K562 (cell line): ENCODE measurements around the gene EHMT2. TPM values are rescaled to one million over a fixed set of nuclear protein-coding genes. Genes with fewer than 3 reads are reported as not detected.

Source experiments
- AFF1 ChIP-seq, 2 experiments: fragments of 450-650 bp; IDR thresholded peaks; 2 replicates each; pipeline ENCODE4 v1.6.1; 2018; ENCODE audit warnings: mild to moderate bottlenecking in 2 of 2, low read depth in 1 of 2; ENCODE audit not compliant: partially characterized antibody in 2 of 2
- ARID2 ChIP-seq: fragments of 450-650 bp; IDR thresholded peaks from 2 replicates; pipeline ENCODE4 v1.6.1; 2017; ENCODE audit warnings: antibody characterized with exemption, mild to moderate bottlenecking
- CC2D1A ChIP-seq: fragments of 450-650 bp; IDR thresholded peaks from 2 replicates; pipeline ENCODE4 v1.6.1; 2017; ENCODE audit warnings: mild to moderate bottlenecking
- CREBBP ChIP-seq: IDR thresholded peaks from one replicate; pipeline ENCODE4 v1.6.1; 2012; ENCODE audit warnings: low read depth, mild to moderate bottlenecking, control low read depth, inconsistent platforms, low read length
- DEAF1 ChIP-seq: fragments of 450-650 bp; formaldehyde crosslinking; IDR thresholded peaks from 2 replicates; pipeline ENCODE4 v1.4.0; 2020; ENCODE audit warnings: mild to moderate bottlenecking, moderate library complexity
- FOXK1 ChIP-seq: sonication (generic); formaldehyde crosslinking; IDR thresholded peaks from 2 replicates; pipeline ENCODE4 v1.8.0; 2022; ENCODE audit warnings: missing genetic modification reagents, mild to moderate bottlenecking, borderline replicate concordance
- KLF1 ChIP-seq: fragments of 450-650 bp; IDR thresholded peaks from 2 replicates; pipeline ENCODE4 v1.6.1; 2016; ENCODE audit warnings: missing genetic modification characterization, missing compliant biosample characterization
- MEIS2 ChIP-seq: fragments of 450-650 bp; IDR thresholded peaks from 2 replicates; pipeline ENCODE4 v1.6.1; 2014; ENCODE audit warnings: mild to moderate bottlenecking; ENCODE audit not compliant: partially characterized antibody
- PYGO2 ChIP-seq: fragments of 450-650 bp; IDR thresholded peaks from 2 replicates; pipeline ENCODE4 v1.6.1; 2016; ENCODE audit warnings: mild to moderate bottlenecking, missing genetic modification characterization, moderate library complexity, missing compliant biosample characterization
- RHOXF2B ChIP-seq: fragments of 250-450 bp; sonication (Bioruptor Pico); conservative IDR thresholded peaks from 2 replicates; pipeline ENCODE4 v1.5.1; 2021
- TARDBP ChIP-seq: fragments of 450-650 bp; IDR thresholded peaks from 2 replicates; pipeline ENCODE4 v1.6.1; 2016
- ZNF232 ChIP-seq: sonication (generic); formaldehyde crosslinking; IDR thresholded peaks from 2 replicates; pipeline ENCODE4 v1.8.0; 2022; ENCODE audit warnings: mild to moderate bottlenecking, missing genetic modification reagents
- ZNF311 ChIP-seq: fragments of 250-450 bp; sonication (Bioruptor Pico); IDR thresholded peaks from 2 replicates; pipeline ENCODE4 v1.4.0; 2020; ENCODE audit warnings: mild to moderate bottlenecking, moderate library complexity
- ZNF655 ChIP-seq: fragments of 250-450 bp; sonication (Bioruptor Pico); IDR thresholded peaks from 2 replicates; pipeline ENCODE4 v1.5.0; 2021
- polyA plus RNA-seq, 8 experiments: library from polyadenylated mRNA; depleted of rRNA in 4 of 8; stranded (reverse) in 5 of 8; unstranded in 3 of 8; fragments of >200 nt; fragmentation: Nextera tagmentation in 2 of 8; fragmentation: Illumina TruSeq in 1 of 8; extraction: Ambion mirVana in 2 of 8; extraction: Trizol in 1 of 8; gene quantifications; 2 replicates each; pipeline versions ENCODE4 v1.2.1 to v1.2.3, GENCODE V29; 2011 to 2014; ENCODE audit warnings: inconsistent platforms in 1 of 8, missing spikeins in 1 of 8
- total RNA-seq, 7 experiments: library from RNA; depleted of rRNA in 6 of 7; stranded (reverse); fragments of >200 nt in 6 of 7; fragmentation: Illumina TruSeq in 2 of 7; extraction: Trizol in 2 of 7; gene quantifications; 2 replicates each; pipeline versions ENCODE4 v1.2.1 to v1.2.3, GENCODE V29; 2011 to 2021; ENCODE audit warnings: low replicate concordance in 1 of 7
- TF ChIP-seq, protein P1 (sequence below): sonication (generic); formaldehyde crosslinking; IDR thresholded peaks from 2 replicates; pipeline ENCODE4 v1.8.0; 2022; ENCODE audit warnings: mild to moderate bottlenecking, missing genetic modification reagents, borderline replicate concordance
- TF ChIP-seq, protein P2 (sequence below), 2 experiments: fragments of 450-650 bp; IDR thresholded peaks; 2 replicates each; pipeline ENCODE4 v1.6.1; 2016

EHMT2 gene
- total and polyA plus RNA-seq, 9 of the 15 experiments (the other 6 are each of a cell fraction or from before 2014, with no cell fraction given): 2.1 to 63.8 (median 38.5) TPM

DNA sequence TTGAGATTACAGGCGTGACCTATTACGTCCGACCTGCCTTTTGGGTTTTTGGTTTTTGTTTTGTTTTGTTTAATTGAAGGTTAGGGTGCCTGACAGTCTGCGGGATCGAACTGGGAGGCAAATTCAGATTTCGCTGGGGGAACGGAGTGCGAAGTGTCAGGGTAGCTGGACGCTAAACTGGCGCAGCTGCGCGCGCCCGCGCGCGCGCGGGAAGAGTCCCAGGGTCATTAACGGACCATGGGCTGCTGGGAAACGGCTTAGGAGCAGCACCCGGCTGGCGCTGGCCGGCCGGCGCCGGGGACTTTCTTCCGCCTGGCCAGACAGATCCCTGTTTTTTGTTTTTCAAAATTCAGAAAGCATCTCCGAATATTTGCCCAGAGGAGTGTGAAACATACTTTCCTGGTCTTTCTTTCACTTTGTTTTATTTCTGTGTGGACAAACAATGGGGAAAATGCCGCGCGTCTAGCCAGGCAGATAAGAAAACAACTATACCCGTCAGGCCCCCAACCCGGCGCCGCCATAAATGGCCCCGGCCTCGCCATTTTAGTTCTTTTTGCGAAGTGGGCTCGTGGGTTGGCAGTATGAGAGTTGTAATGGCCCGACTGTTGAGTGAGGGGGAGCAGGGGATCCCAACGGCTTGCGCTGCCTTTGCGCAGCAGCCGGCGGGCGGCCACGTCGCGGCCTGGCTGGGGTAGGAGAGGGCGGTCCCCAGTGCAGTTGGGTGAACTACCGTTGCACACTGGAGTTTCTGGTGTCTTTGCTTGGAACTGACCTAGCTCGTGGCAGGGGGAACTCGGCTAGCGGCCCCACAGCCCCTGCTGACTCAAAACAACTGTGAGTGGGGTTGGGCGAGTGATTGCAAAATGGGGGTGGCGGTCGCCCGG lies 62.9 kb downstream of the EHMT2 start (continued):
- TF ChIP-seq, protein P1, sequence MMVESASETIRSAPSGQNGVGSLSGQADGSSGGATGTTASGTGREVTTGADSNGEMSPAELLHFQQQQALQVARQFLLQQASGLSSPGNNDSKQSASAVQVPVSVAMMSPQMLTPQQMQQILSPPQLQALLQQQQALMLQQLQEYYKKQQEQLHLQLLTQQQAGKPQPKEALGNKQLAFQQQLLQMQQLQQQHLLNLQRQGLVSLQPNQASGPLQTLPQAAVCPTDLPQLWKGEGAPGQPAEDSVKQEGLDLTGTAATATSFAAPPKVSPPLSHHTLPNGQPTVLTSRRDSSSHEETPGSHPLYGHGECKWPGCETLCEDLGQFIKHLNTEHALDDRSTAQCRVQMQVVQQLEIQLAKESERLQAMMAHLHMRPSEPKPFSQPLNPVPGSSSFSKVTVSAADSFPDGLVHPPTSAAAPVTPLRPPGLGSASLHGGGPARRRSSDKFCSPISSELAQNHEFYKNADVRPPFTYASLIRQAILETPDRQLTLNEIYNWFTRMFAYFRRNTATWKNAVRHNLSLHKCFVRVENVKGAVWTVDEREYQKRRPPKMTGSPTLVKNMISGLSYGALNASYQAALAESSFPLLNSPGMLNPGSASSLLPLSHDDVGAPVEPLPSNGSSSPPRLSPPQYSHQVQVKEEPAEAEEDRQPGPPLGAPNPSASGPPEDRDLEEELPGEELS (CRISPR knock-in tag): no peak
- peak; percentile 98 for TF ChIP-seq FOXK1
- peak; percentile 79 for TF ChIP-seq MEIS2
- TF ChIP-seq TARDBP: peak; percentile 61; the same call in 1 of the 2 replicates
- peak; percentile 82; the same call in 1 of the 2 replicates for TF ChIP-seq ZNF311 (CRISPR knock-in tag)
- peak; percentile 79; the same call in 1 of the 2 replicates for TF ChIP-seq KLF1 (tag)
- TF ChIP-seq CREBBP: no peak
- peak; percentile 65 for TF ChIP-seq ARID2
- peak; percentile 83 to 84 for TF ChIP-seq AFF1 (IDR thresholded peaks at IDR 0.05; ENCODE audit: low read depth in 1 of 2, partially characterized antibody in 2 of 2)
- TF ChIP-seq DEAF1 (CRISPR knock-in tag): peak; percentile 10; the same call in 1 of the 2 replicates
- TF ChIP-seq CC2D1A: peak; percentile 77
- peak; percentile 87 for TF ChIP-seq PYGO2 (tag)
- 0 out of 2 replicates have a peak, but pooled peaks have one; percentile 31 for TF ChIP-seq ZNF655 (CRISPR knock-in tag)
- peak; percentile 81; the same call in 1 of the 2 replicates for TF ChIP-seq RHOXF2B (CRISPR knock-in tag)
- peak; percentile 74; the same call in 1 of the 2 replicates for TF ChIP-seq ZNF232 (CRISPR knock-in tag)
- TF ChIP-seq, protein P2, sequence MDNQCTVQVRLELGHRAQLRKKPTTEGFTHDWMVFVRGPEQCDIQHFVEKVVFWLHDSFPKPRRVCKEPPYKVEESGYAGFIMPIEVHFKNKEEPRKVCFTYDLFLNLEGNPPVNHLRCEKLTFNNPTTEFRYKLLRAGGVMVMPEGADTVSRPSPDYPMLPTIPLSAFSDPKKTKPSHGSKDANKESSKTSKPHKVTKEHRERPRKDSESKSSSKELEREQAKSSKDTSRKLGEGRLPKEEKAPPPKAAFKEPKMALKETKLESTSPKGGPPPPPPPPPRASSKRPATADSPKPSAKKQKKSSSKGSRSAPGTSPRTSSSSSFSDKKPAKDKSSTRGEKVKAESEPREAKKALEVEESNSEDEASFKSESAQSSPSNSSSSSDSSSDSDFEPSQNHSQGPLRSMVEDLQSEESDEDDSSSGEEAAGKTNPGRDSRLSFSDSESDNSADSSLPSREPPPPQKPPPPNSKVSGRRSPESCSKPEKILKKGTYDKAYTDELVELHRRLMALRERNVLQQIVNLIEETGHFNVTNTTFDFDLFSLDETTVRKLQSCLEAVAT (IDR thresholded peaks at IDR 0.05): peak; percentile 94 to 97
